K562 (cell line): ENCODE results near the gene HS3ST4. TPM values are rescaled to one million over a fixed set of nuclear protein-coding genes. Genes with fewer than 3 reads are reported as not detected.

Source experiments
- ATAC-seq: fragments of 200-7000 bp; cut with Tn5 transposase; 3 replicates; pipeline ENCODE4 v1.9.1; 2020; ENCODE audit warnings: moderate library complexity
- BruUV-seq: library from RNA; stranded (reverse); fragments of 400-500 nt; replicated peaks from 2 replicates; lab custom pipeline; 2021; lab: Mats Ljungman, UMichigan
- CTCF ChIA-PET: fragments of 300-600 bp; formaldehyde crosslinking; extraction: SDS; loops from one replicate; lab custom pipeline; 2021; ENCODE audit warnings: low intra/inter-chr PET ratio; lab: Yijun Ruan, JAX
- POLR2A ChIA-PET: fragments of 300-600, 350-650 bp; sonication (Branson Sonifier 250); formaldehyde crosslinking; extraction: SDS; loops from one replicate; lab custom pipeline; 2021; ENCODE audit warnings: antibody characterized with exemption, inconsistent platforms; lab: Yijun Ruan, JAX
- DNase-seq, 4 experiments: peaks; one replicate each; pipeline versions ENCODE4 v3.0.0 to v3.0.0-alpha.2; 2011 to 2018; ENCODE audit warnings: low spot score in 3 of 4, mixed read lengths in 3 of 4; ENCODE audit errors: extremely low read depth in 1 of 4
- FAIRE-seq: peaks from 2 replicates; lab custom pipeline; 2011; peaks lifted over from hg19 to GRCh38; lab: Jason Lieb, UNC
- H2AFZ ChIP-seq: 2 replicates; pipeline ENCODE4 v1.6.0; 2011; ENCODE audit warnings: low read depth, low read length, control low read depth, inconsistent platforms
- H3K27ac ChIP-seq: fragments of 200-600 bp; 3 replicates; pipeline ENCODE4 v1.8.0; 2011; ENCODE audit warnings: low read depth, mild to moderate bottlenecking, control low read depth, inconsistent platforms, low read length, moderate library complexity, mixed read lengths; ENCODE audit errors: extremely low read depth
- H3K27me3 ChIP-seq, 2 experiments: fragments of 300-600 bp in 1 of 2; 2 replicates in 1 of 2; 3 replicates in 1 of 2; pipeline versions ENCODE4 v1.6.0 to v1.8.0; 2011; ENCODE audit warnings: inconsistent platforms in 2 of 2, low read length in 2 of 2, mild to moderate bottlenecking in 1 of 2, mixed read lengths in 1 of 2, moderate library complexity in 1 of 2; ENCODE audit not compliant: control insufficient read depth in 2 of 2, insufficient read depth in 2 of 2
- H3K36me3 ChIP-seq: fragments of 300-600 bp; 3 replicates; pipeline ENCODE4 v1.8.0; 2011; ENCODE audit warnings: mild to moderate bottlenecking, low read length, inconsistent platforms; ENCODE audit not compliant: control insufficient read depth, insufficient read depth
- H3K4me1 ChIP-seq, 2 experiments: fragments of 200-600 bp in 1 of 2; replicated peaks in 1 of 2; 2 replicates in 1 of 2; 3 replicates in 1 of 2; pipeline versions ENCODE4 v1.5.1 to v1.8.0; 2011; ENCODE audit warnings: inconsistent platforms in 2 of 2, low read length in 2 of 2, mild to moderate bottlenecking in 1 of 2, mixed read lengths in 1 of 2, moderate library complexity in 1 of 2; ENCODE audit not compliant: control insufficient read depth in 2 of 2, insufficient read depth in 2 of 2
- H3K4me2 ChIP-seq: 2 replicates; pipeline ENCODE4 v1.6.1; 2011; ENCODE audit warnings: low read length, control low read depth, inconsistent platforms, mixed read lengths; ENCODE audit not compliant: insufficient read depth
- H3K4me3 ChIP-seq: fragments of 200-600 bp; sonication (generic), shearing (Covaris generic); 2 replicates; pipeline ENCODE4 v1.5.1; 2016; ENCODE audit warnings: control low read depth, inconsistent platforms
- H3K79me2 ChIP-seq: fragments of 200-600 bp; 3 replicates; pipeline ENCODE4 v1.8.0; 2011; ENCODE audit warnings: low read length, inconsistent platforms; ENCODE audit not compliant: control insufficient read depth, insufficient read depth
- H3K9ac ChIP-seq, 2 experiments: 2 replicates each; pipeline versions ENCODE4 v1.6.0 to v1.6.1; 2011; ENCODE audit warnings: low read depth in 2 of 2, low read length in 2 of 2, control low read depth in 1 of 2, inconsistent platforms in 1 of 2, mild to moderate bottlenecking in 1 of 2, mixed read lengths in 1 of 2; ENCODE audit not compliant: insufficient read depth in 1 of 2
- H3K9me1 ChIP-seq: one replicate; pipeline ENCODE4 v1.6.0; 2011; ENCODE audit warnings: inconsistent platforms, mild to moderate bottlenecking, low read length, moderate library complexity; ENCODE audit not compliant: control insufficient read depth, insufficient read depth
- H3K9me3 ChIP-seq: replicated peaks from 2 replicates; pipeline ENCODE4 v1.5.1; 2011; ENCODE audit warnings: low read depth, low read length, inconsistent platforms; ENCODE audit not compliant: control insufficient read depth, insufficient read depth
- H4K20me1 ChIP-seq: replicated peaks from 2 replicates; pipeline ENCODE4 v1.6.1; 2011; ENCODE audit warnings: low read length, inconsistent platforms, mixed read lengths; ENCODE audit not compliant: control insufficient read depth, insufficient read depth
- COPS2 ChIP-seq: fragments of 450-650 bp; conservative IDR thresholded peaks from 2 replicates; pipeline ENCODE4 v1.6.1; 2016; ENCODE audit warnings: mild to moderate bottlenecking, moderate library complexity
- FOSL1 ChIP-seq: fragments of 200-800 bp; sonication (Bioruptor generic); conservative IDR thresholded peaks from 2 replicates; pipeline ENCODE4 v1.6.1; 2016; ENCODE audit warnings: missing genetic modification characterization, missing compliant biosample characterization
- HBP1 ChIP-seq: fragments of 450-650 bp; formaldehyde crosslinking; IDR thresholded peaks from 2 replicates; pipeline ENCODE4 v1.4.0; 2022; ENCODE audit warnings: missing genetic modification characterization
- HDAC8 ChIP-seq: fragments of 450-650 bp; IDR thresholded peaks from 2 replicates; pipeline ENCODE4 v1.6.1; 2016; ENCODE audit warnings: mild to moderate bottlenecking, missing genetic modification characterization, moderate library complexity, missing compliant biosample characterization
- HMG20A ChIP-seq: fragments of 450-650 bp; formaldehyde crosslinking; conservative IDR thresholded peaks from 2 replicates; pipeline ENCODE4 v1.4.0; 2020; ENCODE audit warnings: mild to moderate bottlenecking, mixed read lengths
- KAT2B ChIP-seq: IDR thresholded peaks from one replicate; pipeline ENCODE4 v1.6.1; 2012; ENCODE audit warnings: low read depth, mild to moderate bottlenecking, control low read depth, inconsistent platforms, low read length, moderate library complexity
- KAT8 ChIP-seq: fragments of 450-650 bp; IDR thresholded peaks from 2 replicates; pipeline ENCODE4 v1.6.1; 2016; ENCODE audit warnings: low read depth, mild to moderate bottlenecking
- KDM1A ChIP-seq, 2 experiments: fragments of 450-650 bp; IDR thresholded peaks; 2 replicates each; pipeline ENCODE4 v1.6.1; 2016; ENCODE audit warnings: mild to moderate bottlenecking in 2 of 2
- POLR2G ChIP-seq: fragments of 200-400 bp; formaldehyde crosslinking; IDR thresholded peaks from 2 replicates; pipeline ENCODE4 v1.6.1; 2017; ENCODE audit warnings: low read depth, mild to moderate bottlenecking, antibody characterized with exemption, low read length, moderate library complexity
- RBBP5 ChIP-seq: fragments of 200-600 bp; sonication (generic); IDR thresholded peaks from 2 replicates; pipeline ENCODE4 v1.6.1; 2012; ENCODE audit warnings: borderline replicate concordance, mild to moderate bottlenecking, low read length, control low read depth, inconsistent platforms; ENCODE audit not compliant: insufficient read depth, poor library complexity, severe bottlenecking
- SMARCB1 ChIP-seq: IDR thresholded peaks from 2 replicates; pipeline ENCODE4 v1.6.1; 2011; ENCODE audit warnings: improper control_type of control experiment, low read depth; ENCODE audit not compliant: insufficient read length
- SMARCC2 ChIP-seq: fragments of 450-650 bp; IDR thresholded peaks from 2 replicates; pipeline ENCODE4 v1.6.1; 2017; ENCODE audit warnings: antibody characterized with exemption, moderate library complexity, mild to moderate bottlenecking, low read depth
- SMARCE1 ChIP-seq: fragments of 450-650 bp; IDR thresholded peaks from 2 replicates; pipeline ENCODE4 v1.7.1; 2016; ENCODE audit warnings: mild to moderate bottlenecking
- SOX6 ChIP-seq: fragments of 450-650 bp; IDR thresholded peaks from 2 replicates; pipeline ENCODE4 v1.6.1; 2014; ENCODE audit warnings: mild to moderate bottlenecking
- USF2 ChIP-seq: sonication (generic); formaldehyde crosslinking; IDR thresholded peaks from 2 replicates; pipeline ENCODE4 v1.5.0; 2020; ENCODE audit warnings: missing genetic modification reagents
- ZNF263 ChIP-seq: sonication (generic); formaldehyde crosslinking; IDR thresholded peaks from 2 replicates; pipeline ENCODE4 v1.8.0; 2022; ENCODE audit warnings: mild to moderate bottlenecking, missing genetic modification reagents, borderline replicate concordance
- ZNF282 ChIP-seq: sonication (generic); formaldehyde crosslinking; IDR thresholded peaks from 2 replicates; pipeline ENCODE4 v1.8.1; 2023; ENCODE audit warnings: missing genetic modification reagents
- ZNF551 ChIP-seq: fragments of 250-450 bp; sonication (Bioruptor Pico); IDR thresholded peaks from 2 replicates; pipeline ENCODE4 v1.5.0; 2021; ENCODE audit warnings: mild to moderate bottlenecking, moderate library complexity
- WGBS: fragments of 100-300 bp; shearing (Covaris generic); methylation state at CpG from one replicate; pipeline ENCODE4 v1.1.6; 2016; ENCODE audit warnings: low coverage, mixed read lengths; ENCODE audit not compliant: insufficient coverage; ENCODE audit errors: missing lambda C conversion rate; 5-methylcytosine and 5-hydroxymethylcytosine counted together
- in situ Hi-C: fragments of 300-500 bp; cut with MboI; formaldehyde crosslinking; loops from 4 replicates; pipeline ENCODE4 v1.15.0; 2018; ENCODE audit warnings: inconsistent platforms, mixed read lengths
- intact Hi-C: fragments of 100-400 bp; cut with micrococcal nuclease; formaldehyde crosslinking; loops from 2 replicates; pipeline ENCODE4 v1.14.2; 2022
- polyA plus RNA-seq, 8 experiments: library from polyadenylated mRNA; depleted of rRNA in 4 of 8; stranded (reverse) in 5 of 8; unstranded in 3 of 8; fragments of >200 nt; fragmentation: Nextera tagmentation in 2 of 8; fragmentation: Illumina TruSeq in 1 of 8; extraction: Ambion mirVana in 2 of 8; extraction: Trizol in 1 of 8; gene quantifications; 2 replicates each; pipeline versions ENCODE4 v1.2.1 to v1.2.3, GENCODE V29; 2011 to 2014; ENCODE audit warnings: inconsistent platforms in 1 of 8, missing spikeins in 1 of 8
- total RNA-seq, 7 experiments: library from RNA; depleted of rRNA in 6 of 7; stranded (reverse); fragments of >200 nt in 6 of 7; fragmentation: Illumina TruSeq in 2 of 7; extraction: Trizol in 2 of 7; gene quantifications; 2 replicates each; pipeline versions ENCODE4 v1.2.1 to v1.2.3, GENCODE V29; 2011 to 2021; ENCODE audit warnings: low replicate concordance in 1 of 7
- TF ChIP-seq, protein P1 (sequence below): fragments of 450-650 bp; formaldehyde crosslinking; IDR thresholded peaks from 2 replicates; pipeline ENCODE4 v1.4.0; 2020; ENCODE audit warnings: mild to moderate bottlenecking, mixed read lengths
- TF ChIP-seq, protein P2 (sequence below): fragments of 450-650 bp; formaldehyde crosslinking; IDR thresholded peaks from 2 replicates; pipeline ENCODE4 v1.4.0; 2020; ENCODE audit warnings: mild to moderate bottlenecking

Gene HS3ST4
- total and polyA plus RNA-seq, 9 of the 15 experiments (the other 6 are each of a cell fraction or from before 2014, with no cell fraction given), result not detected

DNA sequence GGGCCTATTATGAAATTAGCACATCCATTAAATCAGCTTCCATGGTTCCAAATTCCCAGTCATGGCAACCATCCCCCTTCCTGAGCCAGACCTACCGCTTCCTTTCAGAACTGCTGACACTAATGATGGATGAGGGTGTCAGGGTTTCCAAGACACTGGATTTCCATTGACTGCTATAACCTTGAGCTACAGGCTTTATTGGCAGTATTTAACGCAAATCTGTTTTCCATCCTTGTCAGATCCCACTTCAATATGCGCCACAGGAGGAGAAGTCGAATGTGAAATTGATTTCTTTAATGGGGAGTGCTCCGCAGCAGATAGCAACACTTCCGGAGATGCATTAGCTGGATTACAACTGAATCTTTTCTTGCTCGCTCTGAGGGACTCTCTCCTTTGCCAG is 197.1 kb downstream of the HS3ST4 start:
- Histone ChIP-seq H3K4me1 (no peaks in the 10 kb centered on the region), H4K20me1 (no peaks in the 10 kb centered on the region), H3K36me3 (no peaks in the 10 kb centered on the region), H3K4me2 (no peak overlapping the region), H3K9me1 (no peaks in the 10 kb centered on the region), H3K79me2 (no peaks in the 10 kb centered on the region), H2AFZ (no peak overlapping the region), H3K27me3 (peaks cover 3 to 10% of the 10 kb centered on the region in 2 experiments; a peak in 2 of 5 replicates), H3K9me3 (no peaks in the 10 kb centered on the region), H3K4me3 (no peak overlapping the region), H3K27ac (no peak overlapping the region), H3K9ac (no peak overlapping the region)
- POLR2A ChIA-PET, result interaction anchor here (0.8 kb wide), 1 partner anchor 9 kb away, joined by 3 read pairs; no protein-coding TSS in a partner anchor
- 0% methylated on average over 7 of the region's 7 CpGs for WGBS
- intact Hi-C loops (no loop called here), in situ Hi-C loops (no loop called here)
- TF ChIP-seq KAT8 (no peak), ZNF282 (CRISPR knock-in tag) (no peak), SMARCC2 (no peak), FOSL1 (tag) (no peak), ZNF551 (no peak), COPS2 (no peak), POLR2G (no peak), ZNF263 (no peak), HBP1 (no peak), RBBP5 (no peak), USF2 (CRISPR knock-in tag) (no peak), SMARCE1 (no peak), SOX6 (no peak), HDAC8 (tag) (no peak), KDM1A (IDR thresholded peaks at IDR 0.05) (no peak), HMG20A (CRISPR knock-in tag) (no peak), KAT2B (no peak), SMARCB1 (no peak)
- TF ChIP-seq, protein P1, sequence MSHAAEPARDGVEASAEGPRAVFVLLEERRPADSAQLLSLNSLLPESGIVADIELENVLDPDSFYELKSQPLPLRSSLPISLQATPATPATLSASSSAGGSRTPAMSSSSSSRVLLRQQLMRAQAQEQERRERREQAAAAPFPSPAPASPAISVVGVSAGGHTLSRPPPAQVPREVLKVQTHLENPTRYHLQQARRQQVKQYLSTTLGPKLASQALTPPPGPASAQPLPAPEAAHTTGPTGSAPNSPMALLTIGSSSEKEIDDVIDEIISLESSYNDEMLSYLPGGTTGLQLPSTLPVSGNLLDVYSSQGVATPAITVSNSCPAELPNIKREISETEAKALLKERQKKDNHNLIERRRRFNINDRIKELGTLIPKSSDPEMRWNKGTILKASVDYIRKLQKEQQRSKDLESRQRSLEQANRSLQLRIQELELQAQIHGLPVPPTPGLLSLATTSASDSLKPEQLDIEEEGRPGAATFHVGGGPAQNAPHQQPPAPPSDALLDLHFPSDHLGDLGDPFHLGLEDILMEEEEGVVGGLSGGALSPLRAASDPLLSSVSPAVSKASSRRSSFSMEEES (CRISPR knock-in tag), result no peak
- TF ChIP-seq, protein P2, sequence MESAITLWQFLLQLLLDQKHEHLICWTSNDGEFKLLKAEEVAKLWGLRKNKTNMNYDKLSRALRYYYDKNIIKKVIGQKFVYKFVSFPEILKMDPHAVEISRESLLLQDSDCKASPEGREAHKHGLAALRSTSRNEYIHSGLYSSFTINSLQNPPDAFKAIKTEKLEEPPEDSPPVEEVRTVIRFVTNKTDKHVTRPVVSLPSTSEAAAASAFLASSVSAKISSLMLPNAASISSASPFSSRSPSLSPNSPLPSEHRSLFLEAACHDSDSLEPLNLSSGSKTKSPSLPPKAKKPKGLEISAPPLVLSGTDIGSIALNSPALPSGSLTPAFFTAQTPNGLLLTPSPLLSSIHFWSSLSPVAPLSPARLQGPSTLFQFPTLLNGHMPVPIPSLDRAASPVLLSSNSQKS (CRISPR knock-in tag), result no peak
- BruUV-seq, result no TSS peak
- CTCF ChIA-PET, result no interaction called here
- FAIRE-seq (no peak), DNase-seq (no peak), ATAC-seq (no peak)
